Adrenal gland (tissue), 5 donors: Measurements from ENCODE around the gene FAF1.

Experiments
- POLR2A ChIP-seq, 2 donors: fragments of 450-650 bp; IDR thresholded peaks; one replicate each; pipeline ENCODE4 v1.6.1; 2017; ENCODE audit warnings: antibody characterized with exemption in 2 of 2, mild to moderate bottlenecking in 2 of 2, moderate library complexity in 1 of 2
- TF ChIP-seq, protein P1 (sequence below), 6 experiments: fragments of 450-650 bp in 4 of 6; fragments of 200-600 bp in 2 of 6; sonication (generic) in 1 of 6; IDR thresholded peaks; 1 replicate in 5 of 6; 2 replicates in 1 of 6; pipeline versions ENCODE4 v1.5.1 to v1.8.0; 2016 to 2021; ENCODE audit warnings: antibody characterized with exemption in 6 of 6, mild to moderate bottlenecking in 2 of 6, moderate library complexity in 1 of 6
- donor health status: DM: no; HTN: no; CAD: no.

DNA sequence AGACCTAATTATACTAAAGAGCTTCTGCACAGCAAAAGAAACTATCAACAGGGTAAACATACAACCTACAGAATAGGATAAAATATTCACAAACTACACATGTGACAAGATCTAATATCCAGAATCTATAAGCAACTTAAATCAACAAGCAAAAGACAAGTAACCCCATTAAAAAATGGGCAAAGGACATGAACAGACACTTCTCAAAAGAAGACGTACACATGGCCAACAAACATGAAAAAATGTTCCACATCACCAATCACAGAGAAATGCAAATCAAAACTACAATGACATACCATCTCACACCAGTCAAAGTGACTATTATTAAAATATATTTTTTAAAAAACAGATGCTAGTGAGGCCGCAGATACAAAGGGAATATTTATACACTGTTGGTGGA lies 99.8 kb downstream of the FAF1 start:
- TF ChIP-seq, protein P1, sequence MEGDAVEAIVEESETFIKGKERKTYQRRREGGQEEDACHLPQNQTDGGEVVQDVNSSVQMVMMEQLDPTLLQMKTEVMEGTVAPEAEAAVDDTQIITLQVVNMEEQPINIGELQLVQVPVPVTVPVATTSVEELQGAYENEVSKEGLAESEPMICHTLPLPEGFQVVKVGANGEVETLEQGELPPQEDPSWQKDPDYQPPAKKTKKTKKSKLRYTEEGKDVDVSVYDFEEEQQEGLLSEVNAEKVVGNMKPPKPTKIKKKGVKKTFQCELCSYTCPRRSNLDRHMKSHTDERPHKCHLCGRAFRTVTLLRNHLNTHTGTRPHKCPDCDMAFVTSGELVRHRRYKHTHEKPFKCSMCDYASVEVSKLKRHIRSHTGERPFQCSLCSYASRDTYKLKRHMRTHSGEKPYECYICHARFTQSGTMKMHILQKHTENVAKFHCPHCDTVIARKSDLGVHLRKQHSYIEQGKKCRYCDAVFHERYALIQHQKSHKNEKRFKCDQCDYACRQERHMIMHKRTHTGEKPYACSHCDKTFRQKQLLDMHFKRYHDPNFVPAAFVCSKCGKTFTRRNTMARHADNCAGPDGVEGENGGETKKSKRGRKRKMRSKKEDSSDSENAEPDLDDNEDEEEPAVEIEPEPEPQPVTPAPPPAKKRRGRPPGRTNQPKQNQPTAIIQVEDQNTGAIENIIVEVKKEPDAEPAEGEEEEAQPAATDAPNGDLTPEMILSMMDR (IDR thresholded peaks at IDR 0.05): no peak
- no peak for TF ChIP-seq POLR2A (IDR thresholded peaks at IDR 0.05)
